Liver (tissue), 3 donors: Measurements from ENCODE around the gene TYSND1.
A peak's percentile ranks its signal among the peaks of the same experiment; 100 is the strongest.

Source experiments
- CTCF ChIP-seq: fragments of 150-350 bp; IDR thresholded peaks from 2 replicates; pipeline ENCODE4 v1.5.1; 2017; ENCODE audit warnings: improper control_type of control experiment, low read depth, low read length; ENCODE audit not compliant: missing input control
- FOXA1 ChIP-seq: IDR thresholded peaks from 2 replicates; pipeline ENCODE4 v1.6.1; 2016; ENCODE audit warnings: antibody characterized with exemption
- JUND ChIP-seq, 2 donors: IDR thresholded peaks; 2 replicates each; pipeline ENCODE4 v1.6.1; 2016; ENCODE audit warnings: antibody characterized with exemption in 2 of 2
- donor health status: healthy.
- donor health status: healthy.

DNA sequence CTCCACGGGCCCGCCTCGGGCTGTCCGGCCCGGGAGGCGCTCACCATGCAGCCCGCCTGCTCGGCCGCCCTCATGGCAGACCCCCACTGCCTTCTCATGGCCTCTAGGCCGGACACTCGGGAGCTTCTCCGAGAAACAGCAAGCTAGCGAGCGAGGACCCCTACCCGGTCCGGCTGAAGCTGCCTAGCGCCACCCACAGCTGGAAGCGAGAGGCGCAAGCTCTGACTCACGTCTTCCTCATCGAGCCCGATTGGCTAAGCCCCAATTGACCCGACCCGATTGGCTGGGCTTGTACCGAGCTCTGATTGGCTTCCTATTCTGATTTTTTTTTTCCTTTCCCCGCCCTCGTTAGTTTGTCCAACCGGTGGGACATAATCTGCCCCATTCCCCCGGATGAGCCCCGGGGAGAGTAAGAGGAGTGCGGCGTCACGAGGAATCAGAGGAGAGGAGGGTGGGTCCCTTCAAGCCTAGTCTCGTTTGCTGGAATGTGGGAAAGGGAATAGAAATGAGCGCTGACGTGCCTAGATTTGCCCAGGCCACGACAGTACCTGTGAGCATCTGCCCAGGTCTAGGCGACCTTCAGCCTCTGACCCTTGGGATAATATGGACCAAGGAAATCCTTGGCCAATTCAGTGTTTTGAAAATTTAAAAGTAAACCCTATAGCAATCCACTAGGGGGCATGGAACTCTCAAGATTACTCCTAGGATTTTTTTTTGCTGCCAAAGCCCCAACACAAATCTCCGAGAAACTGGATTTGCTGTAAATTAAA lies at the start of gene TYSND1:
- TF ChIP-seq FOXA1 (no peak), CTCF (peak; percentile 67), JUND (IDR thresholded peaks at IDR 0.05) (peak; percentile 73 to 78)
